ENCODE measurements around the gene XCL2.
"Not testable (repeated sequence)": the region's sequence is repeated elsewhere in the genome, so short reads cannot be mapped to it uniquely, and the experiment has no call there.

The XCL2 gene

GRCh38 chr1:168543840-168544498 is at the start of gene XCL2:
XCL2 (minus strand) TSS chr1:168543997; CDS start chr1:168543964, 33 bp downstream.
- DNase-seq, result not testable (repeated sequence)

GRCh38 chr1:168591641-168592250 is 47.9 kb upstream of the XCL2 start:
- DNase-seq, result no peak

DNA sequence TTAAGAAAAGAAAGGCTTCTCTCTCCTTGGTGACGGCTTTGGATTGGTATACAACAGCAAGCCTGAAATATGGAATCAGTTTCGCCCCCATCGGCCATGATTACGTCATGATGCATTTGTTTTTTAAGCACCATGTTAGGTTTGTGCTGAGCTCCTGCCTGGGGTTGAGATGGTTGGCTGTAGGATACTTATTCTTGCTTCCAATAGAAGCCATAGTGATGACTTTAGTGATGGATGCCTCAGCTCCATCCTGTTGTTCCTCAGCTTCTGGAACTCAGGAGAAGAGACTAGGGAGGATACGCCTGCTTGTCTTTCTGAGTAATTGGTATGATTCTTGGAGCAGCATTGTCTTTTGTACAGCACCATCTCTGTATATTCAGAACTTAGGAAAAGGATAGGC is 47.3 kb upstream of the XCL2 start:
- DNase-seq, result no peak

DNA sequence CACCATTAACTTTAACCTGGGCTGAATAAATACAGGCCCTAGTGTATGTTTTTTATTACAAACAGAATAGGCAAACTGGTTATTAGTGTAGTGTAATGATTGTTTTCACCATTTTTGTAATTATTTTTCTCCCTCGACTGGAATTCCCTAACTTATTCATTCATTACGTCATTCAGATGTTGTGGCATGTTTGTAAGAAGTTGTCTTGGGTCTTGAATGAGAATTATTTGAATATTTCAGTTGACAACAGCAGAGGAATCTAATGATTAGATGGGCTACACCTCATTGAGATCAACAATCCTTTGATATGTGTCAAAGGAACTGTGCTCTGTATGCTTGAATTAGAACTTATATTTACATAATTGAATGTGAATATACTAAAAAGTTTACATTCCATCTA is 45.4 kb upstream of the XCL2 start:
- no peak for DNase-seq

GRCh38 chr1:168585937-168586336 is 42.1 kb upstream of the XCL2 start:
- DNase-seq, result no peak

DNA sequence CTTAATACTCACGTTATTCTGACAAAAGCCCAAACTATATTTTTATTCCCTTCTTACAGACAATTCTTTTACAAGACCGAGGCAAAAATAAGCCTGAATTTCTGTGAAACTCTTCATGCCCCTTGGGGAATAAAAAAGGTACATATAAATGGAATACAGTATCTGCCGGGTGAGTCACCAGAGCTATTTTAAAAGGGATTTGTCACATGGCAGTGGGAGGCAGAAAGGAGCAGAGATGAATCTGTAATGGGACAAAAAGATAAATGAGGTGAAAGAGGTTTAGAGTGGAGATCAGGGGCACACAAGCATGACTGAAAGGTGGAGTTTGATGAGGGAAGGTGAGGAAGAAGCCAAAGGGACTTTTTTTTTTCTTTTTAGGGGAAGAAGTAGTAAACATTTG is 41.4 kb upstream of the XCL2 start:
- no peak for DNase-seq

GRCh38 chr1:168583571-168583970 is 39.8 kb upstream of the XCL2 start:
- no peak for DNase-seq

GRCh38 chr1:168582688-168583336 is 39.0 kb upstream of the XCL2 start:
- DNase-seq, result no peak

GRCh38 chr1:168581817-168582572 is 38.2 kb upstream of the XCL2 start:
- no peak for DNase-seq

GRCh38 chr1:168580991-168581390 is 37.2 kb upstream of the XCL2 start:
- DNase-seq, result not testable (repeated sequence)

- DNase-seq, result not testable (repeated sequence)
These were observed 36.5 kb upstream of the XCL2 start for GRCh38 chr1:168580290-168580689.

DNA sequence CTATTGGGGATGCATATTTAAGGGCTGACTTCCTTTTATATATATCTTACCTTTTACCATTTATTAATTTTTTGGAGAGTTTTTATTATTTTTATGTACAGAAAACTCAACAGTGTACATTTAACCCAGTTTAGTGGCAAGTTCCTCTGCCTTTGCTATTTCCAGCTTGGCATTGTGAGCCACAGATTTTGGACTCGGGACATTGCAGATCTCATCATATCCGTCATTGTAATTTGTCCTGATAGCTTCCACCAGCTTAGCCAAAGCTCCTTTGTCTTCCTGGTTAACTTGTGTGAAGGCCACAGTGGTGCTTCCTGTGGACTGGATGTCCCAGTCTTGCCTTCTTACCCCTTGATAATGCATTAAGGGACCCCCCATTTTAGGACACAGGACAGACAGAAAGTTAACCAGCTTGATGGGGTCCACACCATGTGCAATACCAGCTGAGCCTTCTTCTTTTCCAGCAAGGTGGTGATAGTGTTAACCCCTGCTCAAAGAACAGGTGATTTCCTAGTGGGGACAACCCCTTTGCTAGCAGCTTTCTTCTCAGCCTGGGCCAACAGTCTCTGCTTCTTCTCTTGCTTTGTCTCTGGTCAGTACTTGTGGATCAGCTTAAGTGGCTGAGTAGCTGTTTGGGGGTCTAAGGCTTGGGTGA is 34.9 kb upstream of the XCL2 start:
- not testable (repeated sequence) for DNase-seq

- not testable (repeated sequence) for DNase-seq
These were observed 32.5 kb upstream of the XCL2 start, which contains the start of gene XCL1 for GRCh38 chr1:168576245-168576688. XCL1 (plus strand) TSS chr1:168576605; CDS start chr1:168576638, 33 bp downstream.

DNA sequence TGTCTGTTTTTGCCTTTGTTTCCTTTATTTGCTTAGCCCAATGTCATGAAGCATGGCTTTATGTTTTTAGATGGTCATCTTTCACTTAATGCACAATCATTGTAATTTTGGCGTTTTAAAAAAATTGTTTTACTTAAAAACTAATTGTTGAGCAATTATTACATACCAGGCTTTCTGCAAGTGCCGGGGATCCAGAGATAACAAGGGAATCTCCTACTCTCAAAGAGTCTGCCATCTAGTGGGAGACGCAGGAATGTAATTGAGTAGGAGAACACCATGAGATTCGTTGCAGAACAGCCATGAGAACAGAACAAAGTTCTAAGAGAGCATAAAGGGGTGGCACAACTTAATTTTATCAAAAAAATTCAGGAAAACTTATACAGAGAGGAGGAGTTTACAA is 30.4 kb upstream of the XCL2 start:
- peak in 1 of 2 experiments; percentile 15 for DNase-seq

GRCh38 chr1:168572633-168573032 is 28.8 kb upstream of the XCL2 start:
- no peak for DNase-seq

- DNase-seq, result no peak
These were observed 26.9 kb upstream of the XCL2 start for GRCh38 chr1:168570652-168571051.

DNA sequence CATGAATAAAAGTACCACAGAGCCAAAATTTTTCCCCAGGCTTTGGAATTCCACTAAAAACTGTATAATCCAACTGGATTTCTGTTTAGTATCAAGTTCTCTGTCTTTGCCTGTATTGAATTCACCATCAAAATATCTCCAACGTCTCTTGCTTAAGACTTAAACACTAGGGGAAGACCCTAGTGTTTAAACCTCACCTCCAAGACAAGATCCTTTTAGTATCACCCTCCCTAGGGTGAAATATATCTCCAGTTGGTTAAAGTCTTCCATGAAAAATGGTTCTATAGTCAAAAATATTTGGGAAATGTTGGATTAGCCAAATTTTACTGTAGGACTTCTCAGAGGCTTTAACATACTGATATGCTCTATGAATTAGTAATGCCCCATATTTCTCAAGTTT is 24.5 kb upstream of the XCL2 start:
- DNase-seq, result no peak

- no peak for DNase-seq
These were observed 23.8 kb upstream of the XCL2 start for GRCh38 chr1:168567568-168567967.

DNA sequence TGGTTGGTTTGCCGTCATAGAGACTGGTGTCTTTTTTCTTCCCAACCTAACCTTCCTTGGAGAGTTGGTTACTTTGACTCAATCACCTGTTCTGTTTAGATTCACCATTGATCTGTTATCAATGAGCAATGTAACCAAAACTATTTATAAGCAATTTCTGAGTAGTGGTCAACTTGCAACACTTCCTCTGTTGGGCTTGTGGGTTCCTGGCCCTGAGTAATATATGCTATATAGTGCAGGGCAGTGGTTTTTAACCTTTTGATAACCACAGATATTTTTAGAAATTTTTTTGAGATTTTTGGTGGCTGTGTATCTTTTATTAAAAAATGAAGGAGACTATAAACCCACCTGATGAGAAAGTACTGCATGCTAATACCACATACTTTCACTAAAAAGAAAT is 23.2 kb upstream of the XCL2 start:
- no peak for DNase-seq

- no peak for DNase-seq
These were observed 22.0 kb upstream of the XCL2 start for GRCh38 chr1:168565825-168566224.

DNA sequence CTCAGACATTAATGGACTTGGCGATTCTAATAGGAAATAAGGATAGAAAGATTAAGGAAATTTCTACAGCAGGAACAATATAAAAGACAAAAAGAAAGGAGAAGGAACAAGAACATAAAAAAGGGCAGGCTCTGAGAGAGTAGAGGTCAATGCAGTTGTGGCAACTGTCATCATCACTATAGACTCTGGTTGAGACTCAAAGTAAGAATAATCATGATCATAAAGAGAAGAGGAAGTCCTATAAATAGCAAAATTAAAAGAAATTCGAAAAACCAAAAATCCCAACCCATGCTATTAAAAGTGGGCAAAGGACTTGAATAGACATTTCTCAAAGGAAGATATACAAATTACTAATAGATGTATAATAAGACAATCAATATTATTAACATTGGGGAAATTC is 18.2 kb upstream of the XCL2 start:
- no peak for DNase-seq

DNA sequence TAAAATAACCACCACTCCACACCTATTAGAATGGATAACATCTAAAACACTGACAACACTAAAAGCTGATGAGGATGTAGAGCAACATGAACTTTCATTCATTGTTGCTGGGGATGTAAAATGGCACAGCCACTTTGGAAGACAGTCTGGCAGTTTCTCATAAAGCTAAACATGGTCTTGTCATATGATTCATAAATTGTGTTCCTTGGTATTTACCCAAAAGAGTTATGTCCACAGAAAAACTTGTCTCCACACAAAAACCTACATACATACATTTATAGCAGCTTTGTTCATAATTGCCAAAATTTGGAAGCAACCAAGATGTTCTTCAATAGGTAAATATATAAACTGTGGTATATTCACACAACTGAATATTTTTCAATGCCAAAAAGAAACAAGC is 16.6 kb upstream of the XCL2 start:
- DNase-seq, result no peak

DNA sequence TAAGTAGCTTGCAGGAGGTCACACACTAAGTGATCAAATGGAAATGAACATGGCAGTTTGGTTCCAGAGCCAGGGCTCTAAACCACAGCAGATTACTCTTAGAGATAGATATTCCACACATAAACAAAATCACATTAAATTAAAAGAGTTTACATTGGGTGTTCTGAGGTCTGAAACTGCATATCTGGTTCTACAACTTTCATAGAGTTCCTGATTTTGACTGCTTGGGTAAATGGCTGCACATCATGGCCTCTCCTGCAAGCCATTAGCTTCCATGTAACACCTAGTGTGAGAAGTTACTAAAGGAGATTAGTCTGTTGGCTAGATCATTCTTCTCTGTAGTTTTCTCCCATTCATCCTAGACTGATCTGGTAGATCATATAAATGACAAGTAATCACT is 12.8 kb upstream of the XCL2 start:
- no peak for DNase-seq

Measured in NCI-H446 (cell line).